ENCODE data around the gene RHBDL1.
"Not testable (repeated sequence)": the region's sequence is repeated elsewhere in the genome, so short reads cannot be mapped to it uniquely, and the experiment has no call there.

The RHBDL1 gene

DNA sequence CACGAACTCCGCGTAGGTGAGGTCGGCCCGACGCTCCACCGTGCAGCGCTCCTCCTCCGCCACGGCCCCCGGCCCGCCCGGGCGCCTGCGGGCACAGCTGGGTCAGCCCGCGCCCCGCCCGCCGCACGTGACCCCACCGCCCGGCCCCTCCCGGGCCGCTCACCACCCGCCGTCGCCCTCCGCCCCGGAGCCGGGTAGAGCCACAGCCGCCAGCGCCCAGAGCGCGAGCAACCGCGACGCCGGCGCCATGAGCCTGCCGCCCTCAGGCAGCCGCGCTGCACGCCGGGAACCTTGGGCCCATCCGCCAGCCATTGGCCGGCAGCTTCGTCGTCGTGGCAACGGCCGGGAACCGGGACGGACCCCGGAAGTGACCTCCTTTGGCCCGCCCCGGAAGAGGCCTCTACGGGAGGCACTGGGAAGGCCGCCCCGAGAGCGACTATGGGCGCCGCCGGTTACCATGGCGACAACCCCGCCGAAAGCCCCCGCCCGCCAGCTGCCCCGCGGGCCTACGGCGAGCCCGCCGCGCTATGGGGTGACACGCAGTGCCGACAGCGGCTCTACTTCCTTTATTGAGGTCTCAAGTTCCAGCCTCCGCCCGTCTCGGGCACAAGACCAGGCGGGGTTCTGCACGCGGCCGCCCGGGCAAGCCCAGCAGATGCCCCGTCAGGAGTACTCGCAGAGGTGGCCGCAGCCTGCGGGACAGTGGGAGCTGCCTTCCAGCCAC, 8.8 kb downstream of the RHBDL1 start, which contains the start of gene JMJD8:
JMJD8 (minus strand) TSS at position 264 of the 724 bp plus-strand sequence; CDS start at position 249, 15 bp downstream.
- peak; percentile 67 to 97 (median 94) for DNase-seq

- no peak for DNase-seq
Measured at GRCh38 chr16:684961-685696, 9.7 kb downstream of the RHBDL1 start.

- peak in 1 of 58 donors; percentile 21 for DNase-seq
Measured at GRCh38 chr16:685967-686366, 10.5 kb downstream of the RHBDL1 start.

DNA sequence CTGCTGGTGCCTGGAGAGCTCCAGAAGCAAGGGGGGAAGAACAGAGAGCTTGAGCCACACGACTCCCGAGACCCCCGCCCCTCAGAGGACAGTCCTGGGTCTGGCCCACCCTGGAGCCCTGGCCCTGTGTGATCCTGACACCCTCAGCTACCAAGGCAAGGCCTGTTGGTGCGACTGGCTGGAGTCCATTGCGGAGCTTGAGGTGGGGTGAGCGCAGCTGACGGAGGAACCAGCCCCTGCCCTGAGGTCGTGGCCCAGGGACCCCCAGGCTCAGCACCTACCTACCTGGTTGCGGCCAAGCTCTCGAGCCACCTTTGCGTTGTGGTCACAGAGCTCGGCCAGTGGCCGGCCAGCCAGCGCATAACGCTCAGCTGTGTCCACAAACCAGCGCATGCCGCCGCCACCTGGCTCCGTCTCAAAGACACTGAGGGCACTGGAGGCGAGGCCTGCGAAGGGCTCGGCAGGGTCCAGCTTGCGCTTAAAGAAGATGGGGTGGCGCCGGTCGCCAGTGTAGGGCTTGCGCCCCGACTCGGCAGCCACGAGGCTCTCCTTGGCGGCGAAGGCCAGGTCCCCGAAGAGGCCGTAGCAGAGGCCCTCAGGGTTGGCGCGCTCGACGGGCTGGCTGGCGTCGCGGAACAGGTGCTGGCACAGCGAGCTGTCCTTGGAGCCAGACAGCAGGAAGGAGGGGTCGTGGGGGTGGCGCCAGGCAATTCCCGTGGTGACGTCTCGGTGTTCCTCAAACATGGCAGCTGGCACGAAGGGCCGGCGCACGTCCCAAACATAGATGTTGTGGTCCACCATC, 11.2 kb downstream of the RHBDL1 start:
- DNase-seq: no peak

GRCh38 chr16:687499-687898, 12.0 kb downstream of the RHBDL1 start:
- no peak for DNase-seq

DNA sequence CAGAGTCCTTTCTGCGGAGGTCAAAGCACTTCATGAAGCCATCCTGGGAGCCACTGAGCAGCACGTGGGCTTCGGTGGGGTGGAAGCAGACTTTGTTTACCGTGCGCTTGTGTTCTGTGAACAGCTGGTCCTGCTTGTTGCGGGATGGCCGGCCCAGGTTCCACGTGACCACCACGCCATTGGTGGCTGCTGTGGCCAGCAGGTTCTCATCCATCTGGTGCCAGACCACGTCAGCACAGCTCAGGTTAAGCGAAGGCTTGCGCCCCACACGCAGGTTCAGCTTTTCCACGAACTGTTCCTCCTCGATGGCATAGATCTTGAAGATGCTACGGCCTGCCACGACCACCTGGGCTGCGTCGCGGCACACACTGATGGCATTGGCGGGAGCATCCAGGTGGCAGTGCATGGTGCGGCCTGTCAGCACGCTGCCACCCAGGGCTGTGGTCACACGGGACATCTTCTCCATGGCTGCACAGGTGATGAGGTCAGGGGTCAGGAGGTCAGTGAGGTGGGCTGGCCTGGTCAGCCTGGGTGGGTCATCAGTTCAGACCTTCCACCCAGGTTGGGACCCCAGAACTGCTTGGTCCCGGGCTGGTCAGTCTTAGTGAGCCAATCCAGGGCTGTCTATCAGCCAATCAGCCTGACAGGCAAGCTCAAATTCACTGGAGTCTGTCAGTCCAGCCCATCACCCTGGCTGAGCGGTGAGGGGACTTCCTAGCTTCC, 13.9 kb downstream of the RHBDL1 start:
- DNase-seq: no peak

DNA sequence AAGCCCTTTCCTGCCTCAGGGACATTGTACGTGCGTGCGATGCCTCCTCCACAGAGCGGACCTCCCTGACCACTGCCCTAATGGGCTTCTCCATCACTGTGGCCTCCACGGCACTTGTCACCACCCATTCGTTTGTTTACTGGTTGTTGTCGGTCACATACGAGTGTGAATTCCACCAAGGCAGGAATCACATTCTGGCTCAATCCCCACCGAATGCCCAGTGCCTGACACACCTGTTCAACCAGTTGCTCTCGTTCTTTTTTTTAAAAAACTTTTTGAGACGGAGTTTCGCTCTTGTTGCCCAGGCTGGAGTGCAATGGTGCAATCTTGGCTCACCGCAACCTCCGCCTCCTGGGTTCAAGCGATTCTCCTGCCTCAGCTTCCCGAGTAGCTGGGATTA, 15.8 kb downstream of the RHBDL1 start:
- DNase-seq: not testable (repeated sequence)

- no peak for DNase-seq
Measured at GRCh38 chr16:692356-693108, 17.1 kb downstream of the RHBDL1 start.

DNA sequence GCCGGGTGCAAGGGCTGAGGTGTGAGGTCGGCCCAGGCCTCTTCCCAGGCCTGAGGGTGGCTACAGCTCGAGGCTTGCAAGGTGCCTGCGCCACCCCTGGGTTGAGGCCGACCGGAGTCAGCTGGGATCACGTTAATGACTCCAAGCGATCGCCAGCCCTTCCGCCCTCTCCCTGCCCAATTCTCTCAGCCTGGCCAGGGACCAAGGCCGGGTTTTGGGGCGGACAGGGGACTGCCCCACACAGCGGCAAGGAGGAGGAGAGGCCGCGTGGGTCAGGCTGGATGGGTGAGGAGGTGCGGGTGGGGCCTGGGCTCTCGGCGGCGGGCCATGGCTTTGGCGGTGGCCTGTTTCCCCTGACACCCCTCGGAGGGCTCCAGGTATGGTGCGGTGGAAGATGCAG, 17.9 kb downstream of the RHBDL1 start:
- no peak for DNase-seq

DNA sequence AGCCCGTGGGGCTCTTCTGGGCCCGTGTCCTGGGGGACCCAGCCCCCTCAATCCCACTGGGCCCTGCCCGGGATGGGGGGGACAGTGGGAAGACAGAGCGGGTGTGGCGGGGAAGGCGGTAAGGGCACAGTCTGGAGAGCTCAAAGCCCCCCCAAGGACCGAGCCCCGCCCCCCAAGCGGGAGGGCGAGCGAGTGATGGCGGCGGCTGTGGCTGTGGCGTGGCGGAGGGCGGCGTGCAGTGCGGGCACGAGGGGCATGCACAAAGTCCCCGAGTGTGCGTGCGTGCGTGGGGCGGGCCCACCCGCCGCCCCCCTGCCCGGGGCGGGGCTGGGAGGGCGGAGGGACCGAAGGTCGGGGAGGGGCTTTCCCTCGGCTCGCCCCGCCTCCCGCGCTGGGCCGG, 18.3 kb downstream of the RHBDL1 start:
- no peak for DNase-seq

DNA sequence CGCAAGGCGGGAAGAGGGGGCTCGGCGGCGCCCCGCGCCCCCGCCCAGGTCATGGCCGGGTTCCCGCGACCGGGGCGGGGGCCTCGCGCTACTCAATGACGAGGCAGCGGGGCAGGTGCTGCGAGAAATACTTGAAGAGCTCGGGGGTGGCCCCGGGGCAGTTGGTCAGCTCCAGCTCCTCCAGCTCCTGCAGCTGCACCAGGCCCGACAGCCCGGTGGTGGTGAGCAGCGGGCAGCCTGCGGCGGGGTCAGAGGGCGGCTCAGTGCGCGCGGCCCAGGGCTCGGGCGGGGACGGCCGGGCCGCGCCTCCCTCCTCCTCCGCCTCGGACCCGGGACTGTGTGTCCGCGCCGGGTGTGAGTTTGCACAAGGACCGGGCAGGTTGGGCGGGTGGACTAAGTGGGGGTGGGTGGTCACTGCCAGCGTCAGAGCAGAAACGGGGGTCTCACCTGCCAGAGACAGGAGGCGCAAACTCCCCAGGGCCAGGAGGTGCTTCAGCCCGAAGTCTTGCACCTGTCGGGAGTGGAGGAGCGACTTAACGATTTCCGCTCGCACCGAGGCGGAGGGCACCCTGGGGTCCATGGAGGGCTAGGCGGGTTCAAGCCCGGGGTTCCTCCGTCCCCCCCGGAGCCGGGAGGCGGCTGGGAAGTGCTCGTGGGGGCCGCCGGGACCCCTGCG, 18.9 kb downstream of the RHBDL1 start:
- no peak for DNase-seq

- DNase-seq: no peak
Measured at GRCh38 chr16:694863-695354, 19.4 kb downstream of the RHBDL1 start.

GRCh38 chr16:695355-696089, 20.1 kb downstream of the RHBDL1 start:
- peak in 23 of 58 donors; percentile 11 to 73 (median 44) for DNase-seq

DNA sequence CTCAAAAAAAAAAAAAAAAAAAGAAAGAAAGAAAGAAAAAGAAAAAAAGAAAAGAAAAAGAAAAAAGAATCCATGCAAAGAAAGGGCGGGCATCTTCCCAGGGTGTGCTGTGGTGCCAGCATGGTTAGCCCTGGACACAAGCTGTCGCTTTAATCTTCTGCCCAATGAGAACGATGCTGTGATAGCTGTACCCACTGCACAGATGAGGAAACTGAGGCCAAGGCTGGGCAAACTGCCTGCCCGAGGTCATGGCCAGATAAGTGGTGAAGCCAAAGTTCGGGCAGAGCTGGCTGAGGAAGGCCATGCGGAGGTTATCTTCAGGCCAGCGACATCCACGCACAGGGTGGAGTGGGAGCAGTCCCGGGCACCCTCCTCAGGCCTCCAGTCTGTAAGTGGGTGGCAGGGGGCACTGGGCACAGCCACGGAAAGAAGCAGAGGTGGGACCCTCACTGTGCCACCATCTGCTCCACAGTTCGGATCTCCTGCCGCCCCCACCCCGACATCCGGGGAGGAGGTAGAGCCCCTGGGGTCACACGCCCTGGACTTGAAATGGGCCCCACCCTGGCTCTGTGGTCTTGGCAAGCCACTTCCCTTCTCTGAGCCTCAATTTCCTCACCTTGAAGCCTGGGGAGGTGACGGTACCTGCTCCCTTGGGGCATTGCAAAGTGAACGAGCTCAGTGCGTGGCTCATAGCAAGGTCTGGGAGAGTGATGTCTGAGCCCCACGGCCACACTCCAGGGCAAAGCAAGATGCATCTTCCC, 23.6 kb downstream of the RHBDL1 start:
- no peak for DNase-seq

DNA sequence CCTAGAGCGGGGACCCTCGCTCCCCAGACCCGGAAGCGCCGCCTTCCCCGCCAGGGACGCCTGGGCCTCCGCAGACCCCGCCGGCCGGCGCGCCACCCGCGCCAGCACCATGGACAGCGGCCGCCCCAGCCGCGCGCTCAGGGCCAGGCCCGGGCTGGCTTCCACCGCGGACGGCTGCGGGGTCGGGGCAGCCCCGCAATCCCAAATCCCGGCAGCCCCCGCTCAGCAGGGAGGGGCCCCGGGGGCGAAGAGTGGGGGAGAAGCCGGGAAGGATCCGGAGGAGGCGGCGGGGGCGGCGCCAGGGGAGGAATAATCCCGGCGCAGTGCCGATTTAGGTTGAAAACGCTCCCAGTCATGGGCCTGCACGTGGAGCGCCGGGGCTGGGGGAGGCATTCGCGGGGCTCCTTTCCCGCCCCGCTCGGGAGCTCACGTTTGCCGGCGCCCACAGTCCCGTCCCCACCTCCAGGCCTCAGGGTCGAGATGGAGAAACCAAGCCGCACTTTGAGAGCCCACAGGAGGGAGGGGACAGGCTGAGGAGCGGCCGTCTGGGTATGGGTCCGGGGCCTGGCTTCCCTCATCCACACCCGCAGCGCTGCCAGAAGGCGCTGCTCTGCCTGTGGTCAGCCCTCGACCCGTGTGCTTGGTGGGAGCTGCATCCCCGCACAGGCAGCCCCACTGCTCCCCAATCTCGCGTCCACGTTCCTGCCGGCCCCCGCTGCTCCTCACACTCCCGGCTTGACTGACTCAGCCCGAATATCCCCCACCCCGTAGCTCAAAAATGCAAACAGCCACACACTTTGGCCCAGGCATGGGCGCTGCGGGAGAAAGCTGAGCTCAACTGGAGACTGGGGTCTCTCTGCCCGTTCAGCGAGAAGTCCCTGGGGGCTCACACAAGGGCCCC, 25.5 kb downstream of the RHBDL1 start:
- DNase-seq: peak in 3 of 58 donors; percentile 23 to 29 (median 25)

GRCh38 chr16:702341-702740, 26.9 kb downstream of the RHBDL1 start:
- DNase-seq: no peak

DNA sequence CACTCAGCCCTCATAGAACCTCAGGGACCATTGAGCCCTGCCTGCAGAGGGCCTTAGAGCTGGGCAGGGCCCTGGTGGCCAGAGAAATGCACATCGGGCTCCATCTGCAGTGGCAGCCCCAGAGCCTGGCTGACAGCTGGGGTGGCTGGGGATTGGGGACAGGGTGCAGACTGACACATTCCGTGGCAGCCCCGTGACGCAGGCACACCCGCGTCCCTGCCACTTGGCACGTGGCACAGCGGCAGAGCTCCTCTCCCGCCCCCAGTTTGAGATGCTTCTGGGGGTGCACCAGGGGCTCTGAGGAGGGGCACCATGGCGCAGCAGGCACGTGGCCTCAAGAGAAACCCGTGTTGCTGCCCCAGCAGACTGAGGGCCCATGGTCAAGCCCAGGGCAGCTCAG, 27.9 kb downstream of the RHBDL1 start:
- DNase-seq: peak in 10 of 58 donors; percentile 18 to 68 (median 36)

Measured in anterior cingulate cortex (tissue), 58 donors.